SK-N-SH (cell line): ENCODE results near the gene UCP2.

Experiments used
- MXI1 ChIP-seq: IDR thresholded peaks from 2 replicates; pipeline ENCODE4 v1.6.1; 2012; ENCODE audit warnings: mild to moderate bottlenecking, low read depth, low read length, improper control_type of control experiment
- TF ChIP-seq, protein P1 (sequence below): fragments of 150-350 bp; IDR thresholded peaks from 2 replicates; pipeline ENCODE4 v1.6.1; 2017; ENCODE audit warnings: antibody characterized with exemption, low read length, low read depth, borderline replicate concordance

DNA sequence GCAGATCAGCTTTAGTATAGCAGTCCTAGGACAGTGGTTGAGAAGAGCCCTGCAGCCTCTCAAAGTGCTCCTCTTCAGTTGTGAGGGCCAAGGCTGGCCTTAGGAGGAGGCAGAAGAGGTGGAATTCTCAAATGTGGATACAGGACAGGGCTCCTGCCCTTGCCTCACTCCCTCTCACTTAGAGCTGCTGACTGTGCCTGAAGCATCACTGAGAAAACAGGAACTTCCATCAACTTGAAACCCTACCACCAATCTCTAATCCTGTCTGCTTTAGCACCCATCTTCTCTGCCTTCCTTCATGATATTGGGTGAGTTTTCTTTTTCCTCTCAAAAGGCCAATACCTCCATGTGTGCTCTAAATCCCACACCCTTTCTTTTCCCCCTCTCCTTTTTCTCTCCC lies 40.6 kb upstream of the UCP2 start:
- no peak for TF ChIP-seq MXI1
- TF ChIP-seq, protein P1, sequence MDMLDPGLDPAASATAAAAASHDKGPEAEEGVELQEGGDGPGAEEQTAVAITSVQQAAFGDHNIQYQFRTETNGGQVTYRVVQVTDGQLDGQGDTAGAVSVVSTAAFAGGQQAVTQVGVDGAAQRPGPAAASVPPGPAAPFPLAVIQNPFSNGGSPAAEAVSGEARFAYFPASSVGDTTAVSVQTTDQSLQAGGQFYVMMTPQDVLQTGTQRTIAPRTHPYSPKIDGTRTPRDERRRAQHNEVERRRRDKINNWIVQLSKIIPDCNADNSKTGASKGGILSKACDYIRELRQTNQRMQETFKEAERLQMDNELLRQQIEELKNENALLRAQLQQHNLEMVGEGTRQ, result no peak
